HEK293 (cell line): ENCODE measurements around the gene INPP1.

Experiments used
- BCL11A ChIP-seq: fragments of 450-650 bp; formaldehyde crosslinking; IDR thresholded peaks from 2 replicates; pipeline ENCODE4 v1.5.1; 2016; ENCODE audit warnings: low read depth, missing biosample characterization, missing genetic modification characterization
- CTCF ChIP-seq: fragments of 450-650 bp; formaldehyde crosslinking; IDR thresholded peaks from 2 replicates; pipeline ENCODE4 v1.5.1; 2016; ENCODE audit warnings: missing biosample characterization, missing genetic modification characterization
- EGR2 ChIP-seq: fragments of 450-650 bp; formaldehyde crosslinking; IDR thresholded peaks from 2 replicates; pipeline ENCODE4 v1.5.1; 2016; ENCODE audit warnings: low read depth, missing biosample characterization, missing genetic modification characterization
- HOXC10 ChIP-seq: sonication (generic); formaldehyde crosslinking; IDR thresholded peaks from 2 replicates; pipeline ENCODE4 v1.8.1; 2023; ENCODE audit warnings: mild to moderate bottlenecking, missing genetic modification reagents
- KLF7 ChIP-seq: fragments of 450-650 bp; formaldehyde crosslinking; IDR thresholded peaks from 2 replicates; pipeline ENCODE4 v1.5.1; 2016; ENCODE audit warnings: missing biosample characterization, missing genetic modification characterization, borderline replicate concordance
- MEIS1 ChIP-seq: sonication (generic); formaldehyde crosslinking; IDR thresholded peaks from 2 replicates; pipeline ENCODE4 v1.8.1; 2022; ENCODE audit warnings: missing genetic modification reagents, mild to moderate bottlenecking, borderline replicate concordance
- OVOL3 ChIP-seq: fragments of 450-650 bp; formaldehyde crosslinking; IDR thresholded peaks from 2 replicates; pipeline ENCODE4 v1.5.1; 2016; ENCODE audit warnings: missing biosample characterization, missing genetic modification characterization
- REPIN1 ChIP-seq: fragments of 450-650 bp; formaldehyde crosslinking; IDR thresholded peaks from 2 replicates; pipeline ENCODE4 v1.5.1; 2017; ENCODE audit warnings: missing biosample characterization, missing genetic modification characterization, low read depth
- TRIM28 ChIP-seq: IDR thresholded peaks from 2 replicates; pipeline ENCODE4 v1.6.1; 2011; ENCODE audit warnings: low read length, control low read depth, borderline replicate concordance
- YY1 ChIP-seq: fragments of 450-650 bp; formaldehyde crosslinking; IDR thresholded peaks from 2 replicates; pipeline ENCODE4 v1.5.1; 2018; ENCODE audit warnings: missing biosample characterization, missing genetic modification characterization
- ZBTB10 ChIP-seq: fragments of 450-650 bp; formaldehyde crosslinking; IDR thresholded peaks from 2 replicates; pipeline ENCODE4 v1.5.1; 2016; ENCODE audit warnings: missing biosample characterization, missing genetic modification characterization
- ZBTB48 ChIP-seq: fragments of 450-650 bp; formaldehyde crosslinking; IDR thresholded peaks from 2 replicates; pipeline ENCODE4 v1.5.1; 2016; ENCODE audit warnings: missing biosample characterization, missing genetic modification characterization
- ZFP69B ChIP-seq: fragments of 450-650 bp; formaldehyde crosslinking; IDR thresholded peaks from 2 replicates; pipeline ENCODE4 v1.5.1; 2016; ENCODE audit warnings: missing biosample characterization, missing genetic modification characterization
- ZIC2 ChIP-seq: fragments of 450-650 bp; formaldehyde crosslinking; IDR thresholded peaks from 2 replicates; pipeline ENCODE4 v1.5.1; 2016; ENCODE audit warnings: missing biosample characterization, missing genetic modification characterization
- ZNF140 ChIP-seq: fragments of 450-650 bp; formaldehyde crosslinking; IDR thresholded peaks from 2 replicates; pipeline ENCODE4 v1.5.1; 2016; ENCODE audit warnings: missing biosample characterization, missing genetic modification characterization
- ZNF248 ChIP-seq: fragments of 450-650 bp; formaldehyde crosslinking; IDR thresholded peaks from 2 replicates; pipeline ENCODE4 v1.5.1; 2017; ENCODE audit warnings: missing biosample characterization, missing genetic modification characterization
- ZNF324 ChIP-seq: fragments of 450-650 bp; formaldehyde crosslinking; IDR thresholded peaks from 2 replicates; pipeline ENCODE4 v1.5.1; 2016; ENCODE audit warnings: missing biosample characterization, missing genetic modification characterization
- ZNF354C ChIP-seq: fragments of 450-650 bp; formaldehyde crosslinking; IDR thresholded peaks from 2 replicates; pipeline ENCODE4 v1.5.1; 2016; ENCODE audit warnings: missing biosample characterization, missing genetic modification characterization, low read depth, borderline replicate concordance
- ZNF362 ChIP-seq: fragments of 450-650 bp; formaldehyde crosslinking; IDR thresholded peaks from 2 replicates; pipeline ENCODE4 v1.5.1; 2016; ENCODE audit warnings: missing biosample characterization, missing genetic modification characterization
- ZNF404 ChIP-seq: fragments of 450-650 bp; formaldehyde crosslinking; IDR thresholded peaks from 2 replicates; pipeline ENCODE4 v1.5.1; 2017; ENCODE audit warnings: missing biosample characterization, missing genetic modification characterization
- ZNF416 ChIP-seq: fragments of 450-650 bp; formaldehyde crosslinking; IDR thresholded peaks from 2 replicates; pipeline ENCODE4 v1.5.1; 2016; ENCODE audit warnings: missing biosample characterization, missing genetic modification characterization
- ZNF48 ChIP-seq: fragments of 450-650 bp; formaldehyde crosslinking; IDR thresholded peaks from 2 replicates; pipeline ENCODE4 v1.5.1; 2016; ENCODE audit warnings: missing biosample characterization, missing genetic modification characterization
- ZNF521 ChIP-seq: fragments of 450-650 bp; formaldehyde crosslinking; IDR thresholded peaks from 2 replicates; pipeline ENCODE4 v1.5.1; 2017; ENCODE audit warnings: missing biosample characterization, mild to moderate bottlenecking, missing genetic modification characterization
- ZNF561 ChIP-seq: fragments of 450-650 bp; IDR thresholded peaks from 2 replicates; pipeline ENCODE4 v1.5.1; 2018; ENCODE audit warnings: missing biosample characterization, missing genetic modification characterization, borderline replicate concordance
- ZNF585B ChIP-seq: fragments of 450-650 bp; formaldehyde crosslinking; IDR thresholded peaks from 2 replicates; pipeline ENCODE4 v1.5.1; 2016; ENCODE audit warnings: missing biosample characterization, missing genetic modification characterization
- ZNF639 ChIP-seq: fragments of 450-650 bp; formaldehyde crosslinking; IDR thresholded peaks from 2 replicates; pipeline ENCODE4 v1.5.1; 2016; ENCODE audit warnings: missing biosample characterization, missing genetic modification characterization
- ZNF664 ChIP-seq: fragments of 450-650 bp; formaldehyde crosslinking; IDR thresholded peaks from 2 replicates; pipeline ENCODE4 v1.5.1; 2016; ENCODE audit warnings: missing biosample characterization, missing genetic modification characterization
- ZNF768 ChIP-seq: fragments of 450-650 bp; formaldehyde crosslinking; IDR thresholded peaks from 2 replicates; pipeline ENCODE4 v1.5.1; 2018; ENCODE audit warnings: missing biosample characterization, mild to moderate bottlenecking, missing genetic modification characterization
- ZNF830 ChIP-seq: fragments of 450-650 bp; IDR thresholded peaks from 2 replicates; pipeline ENCODE4 v1.5.0; 2018; ENCODE audit warnings: missing biosample characterization, missing genetic modification characterization, low read depth, mild to moderate bottlenecking, moderate library complexity
- TF ChIP-seq, protein P1 (sequence below): fragments of 450-650 bp; formaldehyde crosslinking; IDR thresholded peaks from 2 replicates; pipeline ENCODE4 v1.5.1; 2017; ENCODE audit warnings: missing biosample characterization, missing genetic modification characterization
- TF ChIP-seq, protein P2 (sequence below): fragments of 450-650 bp; formaldehyde crosslinking; IDR thresholded peaks from 2 replicates; pipeline ENCODE4 v1.5.1; 2017; ENCODE audit warnings: missing biosample characterization, missing genetic modification characterization

INPP1 gene

GRCh38 chr2:190408538-190409271 is 65.3 kb downstream of the INPP1 start (continued):
- TF ChIP-seq, protein P1, sequence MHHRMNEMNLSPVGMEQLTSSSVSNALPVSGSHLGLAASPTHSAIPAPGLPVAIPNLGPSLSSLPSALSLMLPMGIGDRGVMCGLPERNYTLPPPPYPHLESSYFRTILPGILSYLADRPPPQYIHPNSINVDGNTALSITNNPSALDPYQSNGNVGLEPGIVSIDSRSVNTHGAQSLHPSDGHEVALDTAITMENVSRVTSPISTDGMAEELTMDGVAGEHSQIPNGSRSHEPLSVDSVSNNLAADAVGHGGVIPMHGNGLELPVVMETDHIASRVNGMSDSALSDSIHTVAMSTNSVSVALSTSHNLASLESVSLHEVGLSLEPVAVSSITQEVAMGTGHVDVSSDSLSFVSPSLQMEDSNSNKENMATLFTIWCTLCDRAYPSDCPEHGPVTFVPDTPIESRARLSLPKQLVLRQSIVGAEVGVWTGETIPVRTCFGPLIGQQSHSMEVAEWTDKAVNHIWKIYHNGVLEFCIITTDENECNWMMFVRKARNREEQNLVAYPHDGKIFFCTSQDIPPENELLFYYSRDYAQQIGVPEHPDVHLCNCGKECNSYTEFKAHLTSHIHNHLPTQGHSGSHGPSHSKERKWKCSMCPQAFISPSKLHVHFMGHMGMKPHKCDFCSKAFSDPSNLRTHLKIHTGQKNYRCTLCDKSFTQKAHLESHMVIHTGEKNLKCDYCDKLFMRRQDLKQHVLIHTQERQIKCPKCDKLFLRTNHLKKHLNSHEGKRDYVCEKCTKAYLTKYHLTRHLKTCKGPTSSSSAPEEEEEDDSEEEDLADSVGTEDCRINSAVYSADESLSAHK (tag by site-specific recombination) = no peak
- no peak for TF ChIP-seq ZNF48
- TF ChIP-seq OVOL3 = no peak
- TF ChIP-seq EGR2 = peak; percentile 84
- no peak for TF ChIP-seq ZNF354C (tag by site-specific recombination)
- no peak for TF ChIP-seq ZNF561 (tag by site-specific recombination)
- TF ChIP-seq ZNF639 (tag by site-specific recombination) = no peak
- no peak for TF ChIP-seq REPIN1 (tag by site-specific recombination)
- no peak for TF ChIP-seq ZNF404 (tag by site-specific recombination)
- no peak for TF ChIP-seq ZNF664 (tag by site-specific recombination)
- TF ChIP-seq ZNF768 = no peak
- no peak for TF ChIP-seq BCL11A (tag by site-specific recombination)
- no peak for TF ChIP-seq ZNF362
- no peak for TF ChIP-seq ZFP69B (tag by site-specific recombination)
- TF ChIP-seq ZIC2 (tag by site-specific recombination) = peak; percentile 85
- peak; percentile 56; the same call in 1 of the 2 replicates for TF ChIP-seq CTCF (tag by site-specific recombination)
- no peak for TF ChIP-seq KLF7 (tag by site-specific recombination)
- no peak for TF ChIP-seq ZNF140 (tag by site-specific recombination)
- no peak for TF ChIP-seq ZNF324
- TF ChIP-seq, protein P2, sequence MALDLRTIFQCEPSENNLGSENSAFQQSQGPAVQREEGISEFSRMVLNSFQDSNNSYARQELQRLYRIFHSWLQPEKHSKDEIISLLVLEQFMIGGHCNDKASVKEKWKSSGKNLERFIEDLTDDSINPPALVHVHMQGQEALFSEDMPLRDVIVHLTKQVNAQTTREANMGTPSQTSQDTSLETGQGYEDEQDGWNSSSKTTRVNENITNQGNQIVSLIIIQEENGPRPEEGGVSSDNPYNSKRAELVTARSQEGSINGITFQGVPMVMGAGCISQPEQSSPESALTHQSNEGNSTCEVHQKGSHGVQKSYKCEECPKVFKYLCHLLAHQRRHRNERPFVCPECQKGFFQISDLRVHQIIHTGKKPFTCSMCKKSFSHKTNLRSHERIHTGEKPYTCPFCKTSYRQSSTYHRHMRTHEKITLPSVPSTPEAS (tag by site-specific recombination) = no peak
- no peak for TF ChIP-seq HOXC10 (CRISPR knock-in tag)
- TF ChIP-seq ZNF830 (tag by site-specific recombination) = no peak
- no peak for TF ChIP-seq TRIM28
- TF ChIP-seq ZNF416 (tag by site-specific recombination) = no peak
- no peak for TF ChIP-seq ZNF248 (tag by site-specific recombination)
- no peak for TF ChIP-seq ZNF521 (tag by site-specific recombination)
- TF ChIP-seq MEIS1 (CRISPR knock-in tag) = no peak
- peak; percentile 35; the same call in 1 of the 2 replicates for TF ChIP-seq ZBTB48
- no peak for TF ChIP-seq YY1 (tag by site-specific recombination)
- TF ChIP-seq ZNF585B = no peak
- TF ChIP-seq ZBTB10 (tag by site-specific recombination) = peak; percentile 62; the same call in 1 of the 2 replicates
